Ovary (tissue), 9 donors: Measurements from ENCODE around the gene PARP3. TPM values are rescaled to one million over a fixed set of nuclear protein-coding genes. Genes with fewer than 3 reads are reported as not detected.

ENCODE experiments used
- DNase-seq, 5 donors: peaks; one replicate each; pipeline ENCODE4 v3.0.0-alpha.2; 2019 to 2020
- H3K27ac ChIP-seq, 2 donors: fragments of 200-600 bp; one replicate each; pipeline versions ENCODE4 v1.5.1 to v1.8.0; 2019 to 2022
- H3K27me3 ChIP-seq: fragments of 200-600 bp; one replicate; pipeline ENCODE4 v1.8.0; 2022
- H3K36me3 ChIP-seq: fragments of 200-600 bp; sonication (generic); one replicate; pipeline ENCODE4 v1.5.1; 2019
- H3K4me1 ChIP-seq: one replicate; pipeline ENCODE4 v1.8.1; 2013; ENCODE audit warnings: mild to moderate bottlenecking, moderate library complexity; ENCODE audit not compliant: insufficient read depth
- H3K4me3 ChIP-seq: fragments of 200-600 bp; sonication (generic); one replicate; pipeline ENCODE4 v1.5.1; 2017
- H3K9me3 ChIP-seq, 2 donors: fragments of 200-600 bp in 1 of 2; sonication (generic) in 1 of 2; one replicate each; pipeline versions ENCODE4 v1.5.1 to v1.8.1; 2013 to 2019; ENCODE audit warnings: mild to moderate bottlenecking in 1 of 2, moderate library complexity in 1 of 2
- CTCF ChIP-seq, 3 donors: fragments of 450-650 bp in 2 of 3; fragments of 200-600 bp in 1 of 3; IDR thresholded peaks; one replicate each; pipeline versions ENCODE4 v1.5.1 to v1.8.0; 2016 to 2022; ENCODE audit warnings: antibody characterized with exemption in 3 of 3, mild to moderate bottlenecking in 1 of 3
- EP300 ChIP-seq: sonication (generic); formaldehyde crosslinking; IDR thresholded peaks from one replicate; pipeline ENCODE4 v1.6.1; 2017; ENCODE audit warnings: antibody characterized with exemption
- POLR2A ChIP-seq: fragments of 450-650 bp; IDR thresholded peaks from one replicate; pipeline ENCODE4 v1.6.1; 2017; ENCODE audit warnings: antibody characterized with exemption, mild to moderate bottlenecking, moderate library complexity
- WGBS, 3 donors: extraction: QIAGEN DNeasy Blood & Tissue Kit in 1 of 3; methylation state at CpG; one replicate each; pipeline versions ENCODE4 v1.1.5 to v1.1.7; 2013 to 2017; 5-methylcytosine and 5-hydroxymethylcytosine counted together
- intact Hi-C, 4 donors: fragments of 100-400 bp; cut with DNase I; formaldehyde crosslinking; loops; one replicate each; pipeline versions ENCODE4 v1.11.0 to v1.15.1; 2022 to 2023
- polyA plus RNA-seq, 2 donors: library from polyadenylated mRNA; stranded (reverse); fragments of 200-250 nt in 1 of 2; fragments of 350-450 nt in 1 of 2; fragmentation: Illumina TruSeq in 1 of 2; extraction: RNeasy Lipid Tissue Mini Kit (QIAGEN cat#74804) in 1 of 2; gene quantifications; one replicate each; pipeline ENCODE4 v1.2.3, GENCODE V29; 2013 to 2014
- total RNA-seq, 7 donors: library from RNA; depleted of rRNA in 2 of 7; stranded (reverse); fragments of >200 nt in 2 of 7; fragmentation: NEBNext Ultra II Directional in 3 of 7; extraction: Animal tissue kit (Norgen Biotek cat#: 25700) in 3 of 7; gene quantifications; one replicate each; pipeline versions ENCODE4 v1.1.0 to v1.2.4, GENCODE V29; 2016 to 2023
- donor health status: DM: no; HTN: no; CAD: no; lungs with moderate emphysema.
- donor health status: DM: no; HTN: no; CAD: no.
- donor health status: Bipolar disorder and iron deficiency.
- donor health status: DM: yes; HTN: yes; CAD: no.
- donor health status: DM: no; HTN: no; CAD: no.
- donor health status: DM: yes; HTN: yes; CAD: no.

PARP3 gene
- total and polyA plus RNA-seq, 9 donors: 8.2 to 19.4 (median 11.0) TPM

GRCh38 chr3:51982352-51982837, 40.2 kb downstream of the PARP3 start:
- Histone ChIP-seq H3K27me3 (no peaks in the 10 kb centered on the region), H3K36me3 (no peaks in the 10 kb centered on the region), H3K9me3 (no peaks in the 10 kb centered on the region), H3K4me3 (peak overlapping the region; percentile 61), H3K27ac (peak overlapping the region; percentile 65 to 96), H3K4me1 (peaks cover 9% of the 10 kb centered on the region)
- intact Hi-C loops: no loop called here
- 8 to 16% (median 14%) methylated on average over 4 of the region's 4 CpGs for WGBS, 3 donors
- no peak for DNase-seq
- TF ChIP-seq POLR2A (no peak), CTCF (IDR thresholded peaks at IDR 0.05) (peak in 1 of 3 donors; percentile 27)

GRCh38 chr3:51982838-51983577, 40.8 kb downstream of the PARP3 start, which contains the start of gene ACY1:
Gene ACY1, plus strand, starts transcription at chr3:51983535. Its CDS starts 530 bp downstream, at chr3:51984065.
- peak within 1 kb of the TSS; percentile 65 to 96 for H3K27ac ChIP-seq
- peak; percentile 83 to 89 (median 85) for DNase-seq
- TF ChIP-seq EP300 (no peak), POLR2A (peak; percentile 41), CTCF (IDR thresholded peaks at IDR 0.05) (no peak)

GRCh38 chr3:51983578-51984268, 41.6 kb downstream of the PARP3 start:
- WGBS, 3 donors: 63 to 70% (median 65%) methylated on average over 22 of the region's 22 CpGs
- intact Hi-C loops: no loop called here
- H3K4me1 ChIP-seq: peaks cover 9% of the 10 kb centered on the region
- no peak for TF ChIP-seq CTCF (IDR thresholded peaks at IDR 0.05)
- no peak for TF ChIP-seq EP300
- no peak for TF ChIP-seq POLR2A
- no peak for DNase-seq
- peak overlapping the region; percentile 2 to 96 for H3K27ac ChIP-seq
- peak overlapping the region; percentile 61 for H3K4me3 ChIP-seq
- H3K9me3 ChIP-seq: no peaks in the 10 kb centered on the region
- H3K36me3 ChIP-seq: no peaks in the 10 kb centered on the region
- no peaks in the 10 kb centered on the region for H3K27me3 ChIP-seq

More at GRCh38 chr3:51982838-51983577, 40.8 kb downstream of the PARP3 start, which contains the start of gene ACY1:
- Histone ChIP-seq H3K36me3 (no peaks in the 10 kb centered on the region), H3K4me3 (peak within 1 kb of the TSS; percentile 61), H3K4me1 (peaks cover 9% of the 10 kb centered on the region), H3K27me3 (no peaks in the 10 kb centered on the region), H3K9me3 (no peaks in the 10 kb centered on the region)
- intact Hi-C loops: no loop called here
- WGBS, 3 donors: 0 to 1% (median 1%) methylated on average over 40 to 68 of the region's 68 CpGs

- no peak for DNase-seq
- no peaks in the 10 kb centered on the region for H3K9me3 ChIP-seq
- peaks cover 9% of the 10 kb centered on the region for H3K4me1 ChIP-seq
- no peak overlapping the region for H3K4me3 ChIP-seq
- H3K27me3 ChIP-seq: no peaks in the 10 kb centered on the region
- H3K27ac ChIP-seq: peak overlapping the region; percentile 2 to 96
- intact Hi-C loops: no loop called here
- H3K36me3 ChIP-seq: no peaks in the 10 kb centered on the region
- TF ChIP-seq CTCF (IDR thresholded peaks at IDR 0.05) (no peak), EP300 (no peak), POLR2A (no peak)
Observed at GRCh38 chr3:51984269-51984647, 42.1 kb downstream of the PARP3 start.
